GM12872 (cell line): ENCODE results near the gene SLC2A4RG.
A peak's percentile ranks its signal among the peaks of the same experiment; 100 is the strongest.

Experiments used
- TF ChIP-seq, protein P1 (sequence below): IDR thresholded peaks from 3 replicates; pipeline ENCODE4 v1.5.1; 2011; ENCODE audit warnings: low read depth, mild to moderate bottlenecking, low read length, moderate library complexity; ENCODE audit not compliant: insufficient read depth

The SLC2A4RG gene

GRCh38 chr20:63771046-63771707, 31.6 kb downstream of the SLC2A4RG start:
- TF ChIP-seq, protein P1, sequence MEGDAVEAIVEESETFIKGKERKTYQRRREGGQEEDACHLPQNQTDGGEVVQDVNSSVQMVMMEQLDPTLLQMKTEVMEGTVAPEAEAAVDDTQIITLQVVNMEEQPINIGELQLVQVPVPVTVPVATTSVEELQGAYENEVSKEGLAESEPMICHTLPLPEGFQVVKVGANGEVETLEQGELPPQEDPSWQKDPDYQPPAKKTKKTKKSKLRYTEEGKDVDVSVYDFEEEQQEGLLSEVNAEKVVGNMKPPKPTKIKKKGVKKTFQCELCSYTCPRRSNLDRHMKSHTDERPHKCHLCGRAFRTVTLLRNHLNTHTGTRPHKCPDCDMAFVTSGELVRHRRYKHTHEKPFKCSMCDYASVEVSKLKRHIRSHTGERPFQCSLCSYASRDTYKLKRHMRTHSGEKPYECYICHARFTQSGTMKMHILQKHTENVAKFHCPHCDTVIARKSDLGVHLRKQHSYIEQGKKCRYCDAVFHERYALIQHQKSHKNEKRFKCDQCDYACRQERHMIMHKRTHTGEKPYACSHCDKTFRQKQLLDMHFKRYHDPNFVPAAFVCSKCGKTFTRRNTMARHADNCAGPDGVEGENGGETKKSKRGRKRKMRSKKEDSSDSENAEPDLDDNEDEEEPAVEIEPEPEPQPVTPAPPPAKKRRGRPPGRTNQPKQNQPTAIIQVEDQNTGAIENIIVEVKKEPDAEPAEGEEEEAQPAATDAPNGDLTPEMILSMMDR: no peak

- TF ChIP-seq, protein P1: no peak
Measured at GRCh38 chr20:63772781-63773518, 33.4 kb downstream of the SLC2A4RG start.

GRCh38 chr20:63773571-63774241, 34.1 kb downstream of the SLC2A4RG start:
- TF ChIP-seq, protein P1: no peak

- TF ChIP-seq, protein P1: no peak
Measured at GRCh38 chr20:63774306-63774705, 34.7 kb downstream of the SLC2A4RG start.

DNA sequence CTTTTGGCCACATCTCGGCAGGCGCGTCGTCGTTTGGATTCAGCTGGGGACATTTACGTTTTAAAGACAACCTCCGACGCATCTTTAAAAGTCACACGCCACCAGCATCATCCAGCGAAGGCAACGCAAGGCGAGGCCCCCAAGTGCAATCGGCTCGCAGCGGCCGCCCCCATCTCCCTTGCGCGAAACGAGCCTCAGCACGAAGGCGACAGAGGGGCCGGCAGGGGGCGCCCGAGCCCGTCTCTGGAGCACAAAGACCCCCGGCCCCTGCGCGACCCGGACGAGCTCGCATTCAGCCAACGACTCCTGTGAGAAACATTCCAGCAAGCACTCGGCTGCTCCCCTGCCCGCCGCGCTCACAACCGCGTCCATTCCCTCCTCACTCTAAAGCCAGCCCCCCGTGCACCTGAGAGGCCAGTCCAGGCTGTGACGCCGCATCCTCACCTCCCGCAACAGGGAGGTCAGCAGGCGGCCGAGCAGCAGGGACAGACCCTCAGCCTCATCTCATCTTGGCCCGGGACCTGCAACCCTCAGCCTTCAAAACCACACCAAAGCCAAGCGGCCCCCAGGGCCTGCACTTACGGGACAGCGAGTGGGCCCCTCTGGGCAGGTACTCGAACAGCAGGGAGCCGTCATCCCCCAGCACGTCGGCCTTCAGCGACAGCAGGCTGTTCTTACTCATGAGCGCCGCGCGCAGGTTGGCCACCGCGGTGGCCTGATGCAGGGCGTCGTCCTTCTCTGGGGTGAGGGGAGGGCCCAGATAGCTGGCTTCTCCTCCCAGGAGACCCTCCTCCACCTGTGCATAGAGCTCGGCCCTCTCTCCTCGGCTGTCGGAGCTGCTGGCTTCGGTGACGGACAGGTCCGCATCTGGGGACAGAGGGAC, 35.8 kb downstream of the SLC2A4RG start:
- TF ChIP-seq, protein P1: peak; percentile 34; the same call in 2 of the 3 replicates

- TF ChIP-seq, protein P1: no peak
Measured at GRCh38 chr20:63777614-63778013, 38.0 kb downstream of the SLC2A4RG start.
